A549 (cell line): ENCODE results near the gene PTPRH. TPM values are rescaled to one million over a fixed set of nuclear protein-coding genes. Genes with fewer than 3 reads are reported as not detected.

Experiments used
- ATAC-seq, 2 experiments: fragments of 200-7000 bp in 1 of 2; fragments of >200 bp in 1 of 2; cut with Nextera tagmentation in 1 of 2; cut with Tn5 transposase in 1 of 2; 3 replicates each; pipeline versions ENCODE4 v1.8.0 to v1.9.1; 2018 to 2020; ENCODE audit warnings: mild to moderate bottlenecking in 1 of 2, moderate library complexity in 1 of 2
- CTCF ChIA-PET: fragments of 300-600 bp; sonication (Branson Sonifier 250); formaldehyde crosslinking; extraction: SDS; loops from one replicate; lab custom pipeline; 2021; ENCODE audit warnings: antibody characterized with exemption, inconsistent platforms; lab: Yijun Ruan, JAX
- POLR2A ChIA-PET: fragments of 350-600 bp; formaldehyde crosslinking; extraction: SDS; loops from one replicate; lab custom pipeline; 2021; ENCODE audit warnings: antibody characterized with exemption, inconsistent platforms; lab: Yijun Ruan, JAX
- DNase-seq, 2 experiments: peaks; one replicate each; pipeline versions ENCODE4 v3.0.0 to v3.0.0-alpha.2; 2011 to 2016; ENCODE audit warnings: low read depth in 1 of 2, low spot score in 1 of 2
- FAIRE-seq: peaks from 2 replicates; lab custom pipeline; 2011; peaks lifted over from hg19 to GRCh38; lab: Jason Lieb, UNC
- H3K27ac ChIP-seq, 2 experiments: fragments of >200 bp; sonication (Bioruptor Twin); formaldehyde crosslinking; 3 replicates each; pipeline ENCODE4 v1.5.1; 2016 to 2017
- H3K4me1 ChIP-seq: fragments of >200 bp; sonication (Bioruptor Twin); formaldehyde crosslinking; 3 replicates; pipeline ENCODE4 v1.6.1; 2016
- H3K4me2 ChIP-seq: fragments of >200 bp; sonication (Bioruptor Twin); formaldehyde crosslinking; 3 replicates; pipeline ENCODE4 v1.6.1; 2016
- H3K4me3 ChIP-seq: fragments of >200 bp; sonication (Bioruptor Twin); formaldehyde crosslinking; 3 replicates; pipeline ENCODE4 v1.5.1; 2016
- H3K9me3 ChIP-seq: fragments of >200 bp; sonication (Bioruptor Twin); formaldehyde crosslinking; 3 replicates; pipeline ENCODE4 v1.6.1; 2016
- ATOH8 ChIP-seq: fragments of 250-450 bp; sonication (Bioruptor Pico); IDR thresholded peaks from 2 replicates; pipeline ENCODE4 v1.5.0; 2020; ENCODE audit warnings: low read depth, mild to moderate bottlenecking, moderate library complexity
- BHLHE40 ChIP-seq: IDR thresholded peaks from 2 replicates; pipeline ENCODE4 v1.6.1; 2012; ENCODE audit warnings: low read depth, low read length, inconsistent platforms
- CBX2 ChIP-seq: fragments of 200-600 bp; sonication (generic); IDR thresholded peaks from 2 replicates; pipeline ENCODE4 v1.6.1; 2016; ENCODE audit warnings: low read depth, mild to moderate bottlenecking, borderline replicate concordance
- CBX8 ChIP-seq: fragments of 200-600 bp; sonication (generic); IDR thresholded peaks from 2 replicates; pipeline ENCODE4 v1.6.1; 2016
- CTCF ChIP-seq: fragments of >200 bp; sonication (Bioruptor Twin); formaldehyde crosslinking; IDR thresholded peaks from 3 replicates; pipeline ENCODE4 v1.5.1; 2016
- EHF ChIP-seq: fragments of 250-450 bp; sonication (Bioruptor Pico); IDR thresholded peaks from 2 replicates; pipeline ENCODE4 v1.5.0; 2020; ENCODE audit warnings: mild to moderate bottlenecking
- FOXS1 ChIP-seq: fragments of 250-450 bp; sonication (Bioruptor Pico); IDR thresholded peaks from 2 replicates; pipeline ENCODE4 v1.5.0; 2020; ENCODE audit warnings: mild to moderate bottlenecking, moderate library complexity
- HMGXB4 ChIP-seq: fragments of 250-450 bp; sonication (Bioruptor Pico); IDR thresholded peaks from 2 replicates; pipeline ENCODE4 v1.5.0; 2021; ENCODE audit warnings: mild to moderate bottlenecking, moderate library complexity, borderline replicate concordance
- HOXB5 ChIP-seq: fragments of 250-450 bp; sonication (Bioruptor Pico); IDR thresholded peaks from 2 replicates; pipeline ENCODE4 v1.5.0; 2020; ENCODE audit warnings: mild to moderate bottlenecking, moderate library complexity
- JUN ChIP-seq, 2 experiments: fragments of >200 bp; sonication (Bioruptor Twin); formaldehyde crosslinking; IDR thresholded peaks; 2 replicates in 1 of 2; 3 replicates in 1 of 2; pipeline ENCODE4 v1.6.1; 2016 to 2017
- JUNB ChIP-seq: fragments of >200 bp; sonication (Bioruptor Twin); formaldehyde crosslinking; IDR thresholded peaks from 2 replicates; pipeline ENCODE4 v1.6.1; 2016
- KDM1A ChIP-seq: fragments of 200-600 bp; sonication (generic); IDR thresholded peaks from 2 replicates; pipeline ENCODE4 v1.6.1; 2016; ENCODE audit warnings: low read depth, mild to moderate bottlenecking
- MYC ChIP-seq: IDR thresholded peaks from 2 replicates; pipeline ENCODE4 v1.6.1; 2012; ENCODE audit warnings: mild to moderate bottlenecking, inconsistent platforms, low read length, improper control_type of control experiment, borderline replicate concordance
- POLR2AphosphoS2 ChIP-seq: conservative IDR thresholded peaks from 2 replicates; pipeline ENCODE4 v1.6.1; 2012; ENCODE audit warnings: low read length, improper control_type of control experiment, inconsistent platforms
- RARB ChIP-seq: fragments of 250-450 bp; sonication (Bioruptor Pico); IDR thresholded peaks from 2 replicates; pipeline ENCODE4 v1.8.0; 2021; ENCODE audit warnings: mild to moderate bottlenecking, moderate library complexity
- SMC3 ChIP-seq: fragments of >200 bp; sonication (Bioruptor Twin); formaldehyde crosslinking; IDR thresholded peaks from 3 replicates; pipeline ENCODE4 v1.6.1; 2018; ENCODE audit warnings: inconsistent platforms
- USF2 ChIP-seq: fragments of 450-650 bp; IDR thresholded peaks from 2 replicates; pipeline ENCODE4 v1.6.1; 2014; ENCODE audit warnings: antibody characterized with exemption
- ZC3H11A ChIP-seq: fragments of 450-650 bp; IDR thresholded peaks from 2 replicates; pipeline ENCODE4 v1.6.1; 2014; ENCODE audit warnings: antibody characterized with exemption, mild to moderate bottlenecking
- WGBS: methylation state at CpG from one replicate; pipeline ENCODE4 v1.1.6; 2017; ENCODE audit errors: missing lambda C conversion rate; 5-methylcytosine and 5-hydroxymethylcytosine counted together
- polyA plus RNA-seq, 4 experiments: library from polyadenylated mRNA; depleted of rRNA in 3 of 4; stranded (reverse); fragments of >200 nt; fragmentation: RNase III in 1 of 4; extraction: RNeasy Plus Mini Kit Qiagen cat#74134 plus additional on column Dnase treatment in 1 of 4; gene quantifications; 2 replicates in 3 of 4; 3 replicates in 1 of 4; pipeline ENCODE4 v1.2.3, GENCODE V29; 2011 to 2017
- small RNA-seq, 6 experiments: library from RNA; depleted of rRNA; stranded (forward); fragments of <200 nt; gene quantifications; one replicate each; pipeline ENCODE3, GENCODE V24; 2012
- TF ChIP-seq, protein P1 (sequence below): fragments of >200 bp; sonication (Bioruptor Twin); formaldehyde crosslinking; IDR thresholded peaks from 3 replicates; pipeline ENCODE4 v1.6.1; 2016

PTPRH gene
- polyA plus RNA-seq, 2 of the 4 experiments (the other 2 are of a cell fraction) = 1.6 to 4.2 TPM

DNA sequence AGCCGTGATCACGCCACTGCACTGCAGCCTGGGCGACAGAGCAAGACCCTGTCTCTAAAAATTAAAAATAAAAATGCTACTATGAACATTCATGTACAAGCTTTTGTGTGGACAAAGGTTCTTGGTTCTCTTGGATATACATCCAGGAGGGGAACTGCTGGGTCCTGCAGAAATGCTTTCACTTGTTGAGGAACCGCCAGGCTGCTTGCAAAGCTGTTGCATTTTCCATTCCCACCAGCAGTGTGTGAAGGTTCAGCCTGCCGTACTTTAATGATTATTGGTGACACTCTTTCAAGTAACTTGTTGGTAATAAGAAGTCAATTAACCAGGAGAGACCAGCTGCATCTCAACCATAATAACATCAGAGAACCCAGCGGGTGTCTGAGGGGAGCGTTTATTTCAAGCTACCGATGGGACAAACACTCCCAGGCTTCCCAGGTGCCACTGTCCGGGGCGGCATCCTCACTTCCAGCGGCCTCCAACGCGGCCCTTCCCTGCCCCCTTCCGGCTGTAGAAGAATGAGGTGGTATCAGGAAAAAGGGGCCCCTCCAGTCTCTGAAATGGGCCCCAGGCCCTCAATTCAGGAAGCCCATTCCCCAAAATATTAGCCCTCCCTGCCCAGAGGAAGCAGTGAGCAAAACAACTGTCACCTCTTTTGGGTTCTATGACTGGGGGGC is 76.7 kb downstream of the PTPRH start:
- no peak overlapping the region for H3K27ac ChIP-seq
- 92% methylated on average over 14 of the region's 14 CpGs for WGBS
- POLR2A ChIA-PET = no interaction called here
- H3K4me1 ChIP-seq = no peaks in the 10 kb centered on the region
- no peak for ATAC-seq
- no peak for FAIRE-seq
- H3K9me3 ChIP-seq = no peaks in the 10 kb centered on the region
- no peak for TF ChIP-seq CTCF
- no peak for TF ChIP-seq JUN (IDR thresholded peaks at IDR 0.05)
- no peak for TF ChIP-seq CBX8
- no peak for TF ChIP-seq BHLHE40
- TF ChIP-seq, all 56 proteins: peak for 0
- Histone ChIP-seq H3K4me3 (no peak overlapping the region), H3K4me2 (no peak overlapping the region)
- CTCF ChIA-PET = interaction anchor here (0.8 to 5.1 kb wide), 10 partner anchors 9 to 467 kb away, joined by 3 to 25 read pairs (median 5); partner anchors contain the start of genes FIZ1 and ZNF524
- no peak for DNase-seq

GRCh38 chr19:55131421-55131820 is 77.9 kb downstream of the PTPRH start:
- 91% methylated on average over 16 of the region's 16 CpGs for WGBS
- no peak overlapping the region for H3K4me2 ChIP-seq
- ChIA-PET POLR2A (no interaction called here), CTCF (interaction anchor here (1.0 to 2.8 kb wide), 3 partner anchors 10 to 337 kb away, joined by 3 to 23 read pairs (median 6); no protein-coding TSS in a partner anchor)
- TF ChIP-seq, protein P1, sequence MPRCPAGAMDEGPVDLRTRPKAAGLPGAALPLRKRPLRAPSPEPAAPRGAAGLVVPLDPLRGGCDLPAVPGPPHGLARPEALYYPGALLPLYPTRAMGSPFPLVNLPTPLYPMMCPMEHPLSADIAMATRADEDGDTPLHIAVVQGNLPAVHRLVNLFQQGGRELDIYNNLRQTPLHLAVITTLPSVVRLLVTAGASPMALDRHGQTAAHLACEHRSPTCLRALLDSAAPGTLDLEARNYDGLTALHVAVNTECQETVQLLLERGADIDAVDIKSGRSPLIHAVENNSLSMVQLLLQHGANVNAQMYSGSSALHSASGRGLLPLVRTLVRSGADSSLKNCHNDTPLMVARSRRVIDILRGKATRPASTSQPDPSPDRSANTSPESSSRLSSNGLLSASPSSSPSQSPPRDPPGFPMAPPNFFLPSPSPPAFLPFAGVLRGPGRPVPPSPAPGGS = no peak
- TF ChIP-seq JUN (IDR thresholded peaks at IDR 0.05) (no peak), HMGXB4 (no peak), KDM1A (no peak), ZC3H11A (no peak), EHF (CRISPR knock-in tag) (no peak), USF2 (no peak), HOXB5 (no peak), SMC3 (no peak), MYC (no peak), POLR2AphosphoS2 (no peak), JUNB (no peak), FOXS1 (no peak), RARB (CRISPR knock-in tag) (no peak), CBX2 (no peak), ATOH8 (CRISPR knock-in tag) (no peak)
- DNase-seq = no peak
- H3K27ac ChIP-seq = no peak overlapping the region
- ATAC-seq = no peak
- H3K9me3 ChIP-seq = no peaks in the 10 kb centered on the region
- FAIRE-seq = no peak
- no peaks in the 10 kb centered on the region for H3K4me1 ChIP-seq
- no peak overlapping the region for H3K4me3 ChIP-seq

Small RNAs within 50 kb of the gene (small RNA-seq; reads per million reads assigned to genes)
- gene MIR6802 = 0 reads per million in 6 experiments
- 0 to 0.04 (median 0) reads per million in 6 experiments for gene MIR6803
- 0 reads per million in 6 experiments for gene MIR6804
- 0 to 0.29 (median 0) reads per million in 6 experiments for gene RF01210

Other genes starting within 250 kb of the PTPRH start
- 53.3 and 83.2 TPM in 2 replicates for gene NLRP2, start 243.1 kb downstream of the PTPRH start, polyA plus RNA-seq (2011; rRNA removed)
- gene NLRP2, start 243.1 kb downstream of the PTPRH start, polyA plus RNA-seq (2017; fragmentation: RNase III; extraction: RNeasy Plus Mini Kit Qiagen cat#74134 plus additional on column Dnase treatment) = 37.2 to 40.8 TPM (median 38.8 TPM) in 3 replicates
- gene GP6, start 171.2 kb downstream of the PTPRH start, polyA plus RNA-seq (2011; rRNA removed) = 0.08 and 0.17 TPM in 2 replicates
- gene GP6, start 171.2 kb downstream of the PTPRH start, polyA plus RNA-seq (2017; fragmentation: RNase III; extraction: RNeasy Plus Mini Kit Qiagen cat#74134 plus additional on column Dnase treatment) = 0.08 to 0.12 TPM in 2 of 3 replicates, not detected in the other
- 10.6 and 10.7 TPM in 2 replicates for gene RDH13, start 146.4 kb downstream of the PTPRH start, polyA plus RNA-seq (2011; rRNA removed)
- 11.3 to 13.0 TPM (median 12.8 TPM) in 3 replicates for gene RDH13, start 146.4 kb downstream of the PTPRH start, polyA plus RNA-seq (2017; fragmentation: RNase III; extraction: RNeasy Plus Mini Kit Qiagen cat#74134 plus additional on column Dnase treatment)
- gene EPS8L1, start 133.6 kb downstream of the PTPRH start, polyA plus RNA-seq (2011; rRNA removed) = 3.8 and 5.3 TPM in 2 replicates
- 3.5 to 3.8 TPM (median 3.7 TPM) in 3 replicates for gene EPS8L1, start 133.6 kb downstream of the PTPRH start, polyA plus RNA-seq (2017; fragmentation: RNase III; extraction: RNeasy Plus Mini Kit Qiagen cat#74134 plus additional on column Dnase treatment)
- 18.0 and 22.0 TPM in 2 replicates for gene PPP1R12C, start 91.9 kb downstream of the PTPRH start, polyA plus RNA-seq (2011; rRNA removed)
- gene PPP1R12C, start 91.9 kb downstream of the PTPRH start, polyA plus RNA-seq (2017; fragmentation: RNase III; extraction: RNeasy Plus Mini Kit Qiagen cat#74134 plus additional on column Dnase treatment) = 62.1 to 70.3 TPM (median 70.2 TPM) in 3 replicates
- 73.0 and 140 TPM in 2 replicates for gene TNNT1, start 60.3 kb downstream of the PTPRH start, polyA plus RNA-seq (2011; rRNA removed)
- 118 to 155 TPM (median 155 TPM) in 3 replicates for gene TNNT1, start 60.3 kb downstream of the PTPRH start, polyA plus RNA-seq (2017; fragmentation: RNase III; extraction: RNeasy Plus Mini Kit Qiagen cat#74134 plus additional on column Dnase treatment)
- gene TNNI3, start 51.8 kb downstream of the PTPRH start, polyA plus RNA-seq (2011; rRNA removed) = 4.0 and 7.8 TPM in 2 replicates
- 6.2 to 7.2 TPM (median 6.5 TPM) in 3 replicates for gene TNNI3, start 51.8 kb downstream of the PTPRH start, polyA plus RNA-seq (2017; fragmentation: RNase III; extraction: RNeasy Plus Mini Kit Qiagen cat#74134 plus additional on column Dnase treatment)
- 3.1 and 4.0 TPM in 2 replicates for gene DNAAF3, start 42.9 kb downstream of the PTPRH start, polyA plus RNA-seq (2011; rRNA removed)
- 3.7 to 5.4 TPM (median 5.3 TPM) in 3 replicates for gene DNAAF3, start 42.9 kb downstream of the PTPRH start, polyA plus RNA-seq (2017; fragmentation: RNase III; extraction: RNeasy Plus Mini Kit Qiagen cat#74134 plus additional on column Dnase treatment)
- gene SYT5, start 29.2 kb downstream of the PTPRH start, polyA plus RNA-seq (2011; rRNA removed) = 0.23 and 0.69 TPM in 2 replicates
- gene SYT5, start 29.2 kb downstream of the PTPRH start, polyA plus RNA-seq (2017; fragmentation: RNase III; extraction: RNeasy Plus Mini Kit Qiagen cat#74134 plus additional on column Dnase treatment) = 0.43 to 0.65 TPM (median 0.63 TPM) in 3 replicates
- 1.6 TPM in 2 replicates for gene TMEM86B, start 19.3 kb upstream of the PTPRH start, polyA plus RNA-seq (2011; rRNA removed)
- 2.8 to 3.4 TPM (median 3.2 TPM) in 3 replicates for gene TMEM86B, start 19.3 kb upstream of the PTPRH start, polyA plus RNA-seq (2017; fragmentation: RNase III; extraction: RNeasy Plus Mini Kit Qiagen cat#74134 plus additional on column Dnase treatment)
- 42.9 and 44.6 TPM in 2 replicates for gene PPP6R1, start 49.5 kb upstream of the PTPRH start, polyA plus RNA-seq (2011; rRNA removed)
- gene PPP6R1, start 49.5 kb upstream of the PTPRH start, polyA plus RNA-seq (2017; fragmentation: RNase III; extraction: RNeasy Plus Mini Kit Qiagen cat#74134 plus additional on column Dnase treatment) = 72.9 to 78.0 TPM (median 76.2 TPM) in 3 replicates
- gene HSPBP1, start 70.6 kb upstream of the PTPRH start, polyA plus RNA-seq (2011; rRNA removed) = 52.1 and 55.3 TPM in 2 replicates
- 121 to 127 TPM (median 123 TPM) in 3 replicates for gene HSPBP1, start 70.6 kb upstream of the PTPRH start, polyA plus RNA-seq (2017; fragmentation: RNase III; extraction: RNeasy Plus Mini Kit Qiagen cat#74134 plus additional on column Dnase treatment)
- 5.5 and 6.6 TPM in 2 replicates for gene BRSK1, start 74.5 kb upstream of the PTPRH start, polyA plus RNA-seq (2011; rRNA removed)
- gene BRSK1, start 74.5 kb upstream of the PTPRH start, polyA plus RNA-seq (2017; fragmentation: RNase III; extraction: RNeasy Plus Mini Kit Qiagen cat#74134 plus additional on column Dnase treatment) = 5.0 to 6.1 TPM (median 5.4 TPM) in 3 replicates
- gene TMEM150B, start 115.8 kb upstream of the PTPRH start, polyA plus RNA-seq (2011; rRNA removed) = 0.39 and 0.52 TPM in 2 replicates
- gene TMEM150B, start 115.8 kb upstream of the PTPRH start, polyA plus RNA-seq (2017; fragmentation: RNase III; extraction: RNeasy Plus Mini Kit Qiagen cat#74134 plus additional on column Dnase treatment) = 0.26 to 0.45 TPM (median 0.26 TPM) in 3 replicates
- 6.6 and 9.5 TPM in 2 replicates for gene KMT5C, start 130.4 kb upstream of the PTPRH start, polyA plus RNA-seq (2011; rRNA removed)
- gene KMT5C, start 130.4 kb upstream of the PTPRH start, polyA plus RNA-seq (2017; fragmentation: RNase III; extraction: RNeasy Plus Mini Kit Qiagen cat#74134 plus additional on column Dnase treatment) = 11.8 to 17.2 TPM (median 15.2 TPM) in 3 replicates
- 0.78 and 0.82 TPM in 2 replicates for gene COX6B2, start 145.2 kb upstream of the PTPRH start, polyA plus RNA-seq (2011; rRNA removed)
- gene COX6B2, start 145.2 kb upstream of the PTPRH start, polyA plus RNA-seq (2017; fragmentation: RNase III; extraction: RNeasy Plus Mini Kit Qiagen cat#74134 plus additional on column Dnase treatment) = 3.1 to 6.4 TPM (median 3.9 TPM) in 3 replicates
- not detected in 2 replicates for gene GARIN5B, start 153.8 kb upstream of the PTPRH start, polyA plus RNA-seq (2011; rRNA removed)
- 0.05 TPM in 3 replicates for gene GARIN5B, start 153.8 kb upstream of the PTPRH start, polyA plus RNA-seq (2017; fragmentation: RNase III; extraction: RNeasy Plus Mini Kit Qiagen cat#74134 plus additional on column Dnase treatment)
- 42.1 and 52.4 TPM in 2 replicates for gene IL11, start 161.0 kb upstream of the PTPRH start, polyA plus RNA-seq (2011; rRNA removed)
- gene IL11, start 161.0 kb upstream of the PTPRH start, polyA plus RNA-seq (2017; fragmentation: RNase III; extraction: RNeasy Plus Mini Kit Qiagen cat#74134 plus additional on column Dnase treatment) = 91.7 to 115 TPM (median 100.0 TPM) in 3 replicates
- gene TMEM190, start 167.3 kb upstream of the PTPRH start, polyA plus RNA-seq (2011; rRNA removed) = 0.58 and 1.1 TPM in 2 replicates
- gene TMEM190, start 167.3 kb upstream of the PTPRH start, polyA plus RNA-seq (2017; fragmentation: RNase III; extraction: RNeasy Plus Mini Kit Qiagen cat#74134 plus additional on column Dnase treatment) = 1.2 to 1.9 TPM (median 1.7 TPM) in 3 replicates
- gene TMEM238, start 174.8 kb upstream of the PTPRH start, polyA plus RNA-seq (2011; rRNA removed) = 0.37 and 0.70 TPM in 2 replicates
- 2.5 to 3.6 TPM (median 2.7 TPM) in 3 replicates for gene TMEM238, start 174.8 kb upstream of the PTPRH start, polyA plus RNA-seq (2017; fragmentation: RNase III; extraction: RNeasy Plus Mini Kit Qiagen cat#74134 plus additional on column Dnase treatment)
- gene RPL28, start 176.4 kb upstream of the PTPRH start, polyA plus RNA-seq (2011; rRNA removed) = 329 and 351 TPM in 2 replicates
- gene RPL28, start 176.4 kb upstream of the PTPRH start, polyA plus RNA-seq (2017; fragmentation: RNase III; extraction: RNeasy Plus Mini Kit Qiagen cat#74134 plus additional on column Dnase treatment) = 2,012 to 2,083 TPM (median 2,037 TPM) in 3 replicates
- 139 and 153 TPM in 2 replicates for gene UBE2S, start 198.3 kb upstream of the PTPRH start, polyA plus RNA-seq (2011; rRNA removed)
- 267 to 300 TPM (median 295 TPM) in 3 replicates for gene UBE2S, start 198.3 kb upstream of the PTPRH start, polyA plus RNA-seq (2017; fragmentation: RNase III; extraction: RNeasy Plus Mini Kit Qiagen cat#74134 plus additional on column Dnase treatment)
- gene SHISA7, start 233.8 kb upstream of the PTPRH start, polyA plus RNA-seq (2011; rRNA removed) = 0.03 TPM in 1 of 2 replicates, not detected in the other
- gene SHISA7, start 233.8 kb upstream of the PTPRH start, polyA plus RNA-seq (2017; fragmentation: RNase III; extraction: RNeasy Plus Mini Kit Qiagen cat#74134 plus additional on column Dnase treatment) = 0.01 TPM in 1 of 3 replicates, not detected in the others